ENCODE measurements around the gene SLC25A47.

- TF ChIP-seq CTCF (IDR thresholded peaks at IDR 0.05; ENCODE audit: low read length), result no peak
- TF ChIP-seq EZH2 (optimal IDR thresholded peaks at IDR 0.05; ENCODE audit: low read depth, low read length), result no peak
These were observed 52.3 kb downstream of the SLC25A47 start for GRCh38 chr14:100375266-100375962.

Data from MM.1S (cell line).